DOHH2 (cell line): Measurements from ENCODE around the gene BBS12.

Source experiments
- CTCF ChIP-seq: fragments of 200-600 bp; sonication (generic); IDR thresholded peaks from one replicate; pipeline ENCODE4 v1.5.1; 2014; ENCODE audit warnings: antibody characterized with exemption, mild to moderate bottlenecking, low read depth, low read length; ENCODE audit not compliant: poor library complexity, severe bottlenecking
- EZH2phosphoT487 ChIP-seq: fragments of 200-600 bp; sonication (generic); IDR thresholded peaks from 2 replicates; pipeline ENCODE4 v1.6.1; 2017; ENCODE audit warnings: borderline replicate concordance, mild to moderate bottlenecking, antibody characterized with exemption, low read length, moderate library complexity, mixed read lengths

GRCh38 chr4:122715221-122715620 is 17.3 kb upstream of the BBS12 start:
- TF ChIP-seq CTCF = no peak
- TF ChIP-seq EZH2phosphoT487 = no peak
